Colonic mucosa (tissue), 4 donors: ENCODE results near the gene PDE1A. TPM values are rescaled to one million over a fixed set of nuclear protein-coding genes. Genes with fewer than 3 reads are reported as not detected.

Source experiments
- DNase-seq: peaks from one replicate; pipeline ENCODE4 v3.0.0-alpha.2; 2020
- H3K27ac ChIP-seq: fragments of 200-600 bp; one replicate; pipeline ENCODE4 v1.8.0; 2021
- H3K27me3 ChIP-seq: fragments of 200-600 bp; one replicate; pipeline ENCODE4 v1.8.0; 2021
- H3K36me3 ChIP-seq: fragments of 200-600 bp; one replicate; pipeline ENCODE4 v1.8.0; 2021
- H3K4me1 ChIP-seq: fragments of 200-600 bp; one replicate; pipeline ENCODE4 v1.8.0; 2021; ENCODE audit warnings: mild to moderate bottlenecking
- H3K4me3 ChIP-seq: fragments of 200-600 bp; one replicate; pipeline ENCODE4 v1.8.0; 2021
- H3K9ac ChIP-seq, 2 donors: one replicate each; pipeline ENCODE4 v1.7.0; 2013; ENCODE audit warnings: control low read depth in 2 of 2, low read depth in 2 of 2, low read length in 2 of 2
- H3K9me3 ChIP-seq: fragments of 200-600 bp; one replicate; pipeline ENCODE4 v1.8.0; 2021
- CTCF ChIP-seq: fragments of 200-600 bp; IDR thresholded peaks from one replicate; pipeline ENCODE4 v1.8.0; 2022; ENCODE audit warnings: antibody characterized with exemption, mild to moderate bottlenecking
- intact Hi-C: fragments of 100-400 bp; cut with DNase I; formaldehyde crosslinking; loops from one replicate; pipeline ENCODE4 v1.14.1; 2022
- total RNA-seq, 2 donors: library from RNA; stranded (reverse); fragmentation: NEBNext Ultra II Directional in 1 of 2; extraction: Animal tissue kit (Norgen Biotek cat#: 25700) in 1 of 2; gene quantifications; one replicate each; pipeline ENCODE4 v1.2.1, GENCODE V29; 2021
- donor health status: healthy.
- donor health status: DM: no; HTN: no; CAD: no.
- donor health status: DM: no; HTN: no; CAD: no.

The PDE1A gene
- total RNA-seq, 2 donors from 2014 or later = 1.7 to 3.9 TPM

DNA sequence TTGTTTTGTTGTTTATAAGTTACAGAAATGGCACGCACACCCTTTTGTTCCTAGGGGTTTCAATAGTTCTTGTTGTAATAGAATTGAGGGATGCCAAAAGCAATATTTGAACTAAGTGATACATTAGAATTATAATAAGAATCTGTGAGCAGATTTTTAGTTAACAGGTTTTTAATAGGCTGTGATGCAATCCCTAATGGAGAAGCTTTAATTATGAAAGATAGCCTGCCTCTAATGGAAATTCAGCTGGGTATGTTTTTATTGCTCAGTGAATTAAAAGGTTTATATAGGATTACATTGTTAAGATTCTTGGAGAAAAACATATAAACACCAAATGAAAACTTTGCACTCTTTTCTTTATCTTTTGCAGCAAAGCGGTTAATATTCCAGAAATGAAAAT, 310.1 kb downstream of the PDE1A start:
- intact Hi-C loops = no loop called here
- H3K9ac ChIP-seq = no peak overlapping the region
- no peak overlapping the region for H3K4me3 ChIP-seq
- TF ChIP-seq CTCF = no peak
- no peaks in the 10 kb centered on the region for H3K27me3 ChIP-seq
- H3K27ac ChIP-seq = no peak overlapping the region
- no peak for DNase-seq
- H3K36me3 ChIP-seq = no peaks in the 10 kb centered on the region
- H3K4me1 ChIP-seq = no peaks in the 10 kb centered on the region
- no peaks in the 10 kb centered on the region for H3K9me3 ChIP-seq

- H3K4me1 ChIP-seq = no peaks in the 10 kb centered on the region
- DNase-seq = no peak
- H3K36me3 ChIP-seq = no peaks in the 10 kb centered on the region
- intact Hi-C loops = no loop called here
- H3K27ac ChIP-seq = no peak overlapping the region
- no peaks in the 10 kb centered on the region for H3K9me3 ChIP-seq
- no peak for TF ChIP-seq CTCF
- no peak overlapping the region for H3K4me3 ChIP-seq
- no peaks in the 10 kb centered on the region for H3K27me3 ChIP-seq
- H3K9ac ChIP-seq = no peak overlapping the region
Observed at GRCh38 chr2:182115258-182115657, 311.6 kb downstream of the PDE1A start.

DNA sequence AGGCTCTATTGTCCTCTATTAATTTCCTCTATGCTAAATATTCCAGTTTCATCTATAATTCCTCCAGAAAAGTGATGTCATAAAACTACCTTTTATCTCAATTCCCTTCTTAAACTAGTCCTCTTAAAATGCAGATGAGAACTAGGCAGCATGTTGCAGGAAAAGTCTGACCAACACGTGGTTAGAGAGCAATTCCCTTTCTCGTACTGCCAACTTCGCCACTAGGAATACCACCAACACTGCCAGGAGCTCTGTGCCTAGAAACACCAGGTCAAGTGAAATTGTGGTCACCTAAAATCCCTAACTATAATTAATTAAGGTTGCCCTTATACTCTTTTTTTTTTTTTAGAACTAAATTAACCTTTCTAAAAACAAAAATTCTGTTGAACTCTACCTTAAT, 313.5 kb downstream of the PDE1A start:
- Histone ChIP-seq H3K9me3 (no peaks in the 10 kb centered on the region), H3K36me3 (no peaks in the 10 kb centered on the region), H3K27ac (no peak overlapping the region), H3K9ac (no peak overlapping the region), H3K4me3 (no peak overlapping the region), H3K4me1 (no peaks in the 10 kb centered on the region), H3K27me3 (no peaks in the 10 kb centered on the region)
- intact Hi-C loops = no loop called here
- TF ChIP-seq CTCF = no peak
- no peak for DNase-seq

GRCh38 chr2:182110347-182110746, 316.5 kb downstream of the PDE1A start:
- Histone ChIP-seq H3K9me3 (no peaks in the 10 kb centered on the region), H3K27me3 (no peaks in the 10 kb centered on the region), H3K4me3 (no peak overlapping the region), H3K4me1 (no peaks in the 10 kb centered on the region), H3K36me3 (no peaks in the 10 kb centered on the region), H3K9ac (no peak overlapping the region), H3K27ac (no peak overlapping the region)
- no peak for TF ChIP-seq CTCF
- intact Hi-C loops = no loop called here
- DNase-seq = no peak

DNA sequence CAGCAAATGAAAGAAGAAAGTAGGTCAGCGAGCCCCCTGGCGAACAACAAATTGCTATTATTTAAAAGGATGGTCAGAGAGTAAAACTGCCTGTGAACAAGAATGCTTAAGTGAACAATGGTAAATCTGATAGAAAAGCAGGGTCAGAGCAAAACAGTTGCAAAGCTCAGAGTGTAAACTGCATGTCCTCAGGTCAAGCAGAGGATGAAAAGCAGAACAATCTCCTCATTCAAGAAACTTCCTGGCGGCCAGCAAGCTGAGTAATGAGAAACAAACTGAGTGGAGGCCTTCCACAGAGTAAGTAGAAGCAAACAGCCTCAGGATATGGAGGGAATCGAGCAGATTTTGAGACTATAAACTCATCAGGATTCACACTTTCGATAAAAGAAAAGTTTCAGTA, 323.3 kb downstream of the PDE1A start:
- intact Hi-C loops = no loop called here
- Histone ChIP-seq H3K4me1 (no peaks in the 10 kb centered on the region), H3K4me3 (no peak overlapping the region), H3K27me3 (no peaks in the 10 kb centered on the region), H3K9ac (no peak overlapping the region), H3K36me3 (no peaks in the 10 kb centered on the region), H3K9me3 (no peaks in the 10 kb centered on the region), H3K27ac (no peak overlapping the region)
- no peak for DNase-seq
- TF ChIP-seq CTCF = no peak

DNA sequence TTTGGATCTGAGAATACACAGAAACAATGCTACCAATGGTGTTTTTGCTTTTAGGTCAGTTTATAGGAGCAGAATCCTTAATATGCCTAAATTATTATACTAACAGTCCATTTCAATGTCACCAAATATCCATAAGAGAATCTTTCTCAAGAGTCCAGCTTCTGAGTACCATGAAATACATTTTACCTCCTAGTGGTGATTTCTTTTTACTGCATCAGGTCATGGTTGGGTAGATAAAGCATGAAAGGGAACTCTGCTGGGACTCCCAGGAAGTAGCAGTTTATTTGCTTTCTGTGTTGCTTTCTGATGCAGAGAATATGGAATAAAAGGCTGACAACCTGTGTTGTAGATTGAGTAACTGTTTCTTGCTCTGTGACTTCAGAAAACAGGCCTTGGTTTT, 325.6 kb downstream of the PDE1A start:
- Histone ChIP-seq H3K27ac (no peak overlapping the region), H3K9me3 (no peaks in the 10 kb centered on the region), H3K27me3 (no peaks in the 10 kb centered on the region), H3K9ac (no peak overlapping the region), H3K36me3 (no peaks in the 10 kb centered on the region), H3K4me3 (no peak overlapping the region), H3K4me1 (no peaks in the 10 kb centered on the region)
- intact Hi-C loops = no loop called here
- DNase-seq = no peak
- TF ChIP-seq CTCF = no peak
